GM23338 (cell line): ENCODE results near the gene SCGB3A2. TPM values are rescaled to one million over a fixed set of nuclear protein-coding genes. Genes with fewer than 3 reads are reported as not detected.

Source experiments
- ATAC-seq: fragments of 200-7000 bp; cut with Tn5 transposase; 3 replicates; pipeline ENCODE4 v1.9.1; 2020
- DNase-seq: peaks from one replicate; pipeline ENCODE4 v3.0.0-alpha.2; 2015; ENCODE audit warnings: low spot score
- H2AFZ ChIP-seq: fragments of 200-600 bp; sonication (generic); 2 replicates; pipeline ENCODE4 v1.8.0; 2016; ENCODE audit warnings: antibody characterized with exemption, mild to moderate bottlenecking, moderate library complexity
- H3F3A ChIP-seq: fragments of 200-600 bp; sonication (generic); replicated peaks from 2 replicates; pipeline ENCODE4 v1.8.0; 2017; ENCODE audit warnings: antibody characterized with exemption, mixed run types, low read depth
- H3K27ac ChIP-seq: fragments of 200-600 bp; sonication (generic); 2 replicates; pipeline ENCODE4 v1.6.1; 2016; ENCODE audit warnings: low read depth
- H3K27me3 ChIP-seq: fragments of 200-600 bp; sonication (generic); 2 replicates; pipeline ENCODE4 v1.8.0; 2016; ENCODE audit warnings: mild to moderate bottlenecking, mixed run types, moderate library complexity; ENCODE audit not compliant: insufficient read depth
- H3K36me3 ChIP-seq: fragments of 200-600 bp; sonication (generic); 2 replicates; pipeline ENCODE4 v1.8.0; 2016; ENCODE audit warnings: mild to moderate bottlenecking; ENCODE audit not compliant: insufficient read depth
- H3K4me1 ChIP-seq: fragments of 200-600 bp; sonication (generic); 2 replicates; pipeline ENCODE4 v1.8.0; 2016; ENCODE audit warnings: mild to moderate bottlenecking, moderate library complexity; ENCODE audit not compliant: insufficient read depth
- H3K4me2 ChIP-seq: fragments of 200-600 bp; sonication (generic); 2 replicates; pipeline ENCODE4 v1.7.1; 2017; ENCODE audit warnings: mixed run types
- H3K4me3 ChIP-seq: fragments of 200-600 bp; sonication (generic); 2 replicates; pipeline ENCODE4 v1.6.1; 2016; ENCODE audit warnings: mixed run types
- H3K79me2 ChIP-seq: fragments of 200-600 bp; sonication (generic); replicated peaks from 2 replicates; pipeline ENCODE4 v1.8.0; 2017; ENCODE audit warnings: mild to moderate bottlenecking; ENCODE audit not compliant: insufficient read depth
- H3K9me2 ChIP-seq: fragments of 200-600 bp; sonication (generic); 2 replicates; pipeline ENCODE4 v1.8.0; 2017; ENCODE audit not compliant: insufficient read depth
- H4K20me1 ChIP-seq: fragments of 200-600 bp; sonication (generic); replicated peaks from 2 replicates; pipeline ENCODE4 v1.8.0; 2017; ENCODE audit warnings: mild to moderate bottlenecking; ENCODE audit not compliant: insufficient read depth
- H3K27ac Mint-ChIP-seq: 2 replicates; pipeline ENCODE4 v1.8.0; 2020; ENCODE audit warnings: inconsistent platforms, mild to moderate bottlenecking, moderate library complexity, mixed read lengths
- H3K27me3 Mint-ChIP-seq: 3 replicates; pipeline ENCODE4 v1.8.0; 2022; ENCODE audit warnings: low read depth, mild to moderate bottlenecking, moderate library complexity, mixed read lengths, inconsistent platforms; ENCODE audit not compliant: insufficient read depth, poor library complexity
- H3K36me3 Mint-ChIP-seq: 3 replicates; pipeline ENCODE4 v1.8.0; 2021; ENCODE audit warnings: low read depth, mild to moderate bottlenecking, inconsistent platforms, moderate library complexity, mixed read lengths
- H3K4me1 Mint-ChIP-seq: 3 replicates; pipeline ENCODE4 v1.8.0; 2020; ENCODE audit warnings: mild to moderate bottlenecking, inconsistent platforms, mixed read lengths
- H3K4me3 Mint-ChIP-seq: 3 replicates; pipeline ENCODE4 v1.8.0; 2021; ENCODE audit warnings: moderate library complexity, mild to moderate bottlenecking, inconsistent platforms, mixed read lengths
- H3K9me3 Mint-ChIP-seq: 3 replicates; pipeline ENCODE4 v1.8.0; 2020; ENCODE audit warnings: moderate library complexity, mild to moderate bottlenecking, inconsistent platforms, mixed read lengths
- ETS1 ChIP-seq: IDR thresholded peaks from 2 replicates; pipeline ENCODE4 v1.6.1; 2016; ENCODE audit warnings: antibody characterized with exemption
- EZH2 ChIP-seq: fragments of 200-600 bp; sonication (generic); IDR thresholded peaks from one replicate; pipeline ENCODE4 v1.8.0; 2017; ENCODE audit warnings: antibody characterized with exemption, mild to moderate bottlenecking, low read depth; ENCODE audit not compliant: unreplicated experiment
- JUNB ChIP-seq: IDR thresholded peaks from one replicate; pipeline ENCODE4 v1.6.1; 2016; ENCODE audit warnings: antibody characterized with exemption; ENCODE audit not compliant: unreplicated experiment
- POLR2AphosphoS5 ChIP-seq: IDR thresholded peaks from 2 replicates; pipeline ENCODE4 v1.6.1; 2016; ENCODE audit warnings: antibody characterized with exemption, low read depth
- STAT1 ChIP-seq: IDR thresholded peaks from one replicate; pipeline ENCODE4 v1.6.1; 2016; ENCODE audit warnings: antibody characterized with exemption; ENCODE audit not compliant: unreplicated experiment
- ZNF331 ChIP-seq: fragments of 250-450 bp; sonication (Bioruptor Pico); IDR thresholded peaks from 2 replicates; pipeline ENCODE4 v1.5.0; 2020; ENCODE audit warnings: low read depth, mild to moderate bottlenecking, moderate library complexity
- polyA plus RNA-seq: library from polyadenylated mRNA; unstranded; fragments of >200 nt; fragmentation: Nextera tagmentation; extraction: Ambion mirVana; gene quantifications from 2 replicates; pipeline ENCODE4 v1.2.1, GENCODE V29; 2016
- total RNA-seq: library from RNA; depleted of rRNA; stranded (reverse); fragments of >200 nt; shearing (Covaris generic); gene quantifications from 2 replicates; pipeline ENCODE4 v1.2.3, GENCODE V29; 2014
- TF ChIP-seq, protein P1 (sequence below): fragments of 250-450 bp; sonication (Bioruptor Pico); IDR thresholded peaks from 2 replicates; pipeline ENCODE4 v1.5.0; 2020; ENCODE audit warnings: mild to moderate bottlenecking, moderate library complexity
- TF ChIP-seq, protein P2 (sequence below): IDR thresholded peaks from one replicate; pipeline ENCODE4 v1.6.1; 2018; ENCODE audit warnings: antibody characterized with exemption; ENCODE audit not compliant: unreplicated experiment

The SCGB3A2 gene
- total and polyA plus RNA-seq, 2 experiments from 2014 or later, result 36.1 to 256 TPM

- no peaks in the 10 kb centered on the region for H3K79me2 ChIP-seq
- no peak overlapping the region for H2AFZ ChIP-seq
- ATAC-seq, result no peak
- Mint-ChIP-seq H3K27me3 (peaks cover 2% of the 10 kb centered on the region), H3K4me3 (no peak overlapping the region), H3K9me3 (no peaks in the 10 kb centered on the region), H3K27ac (no peak overlapping the region), H3K36me3 (no peaks in the 10 kb centered on the region), H3K4me1 (peaks cover 6% of the 10 kb centered on the region)
- no peaks in the 10 kb centered on the region for H4K20me1 ChIP-seq
- no peaks in the 10 kb centered on the region for H3F3A ChIP-seq
- H3K4me1 ChIP-seq, result peaks cover 10% of the 10 kb centered on the region; the same call in 1 of the 2 replicates
- H3K4me2 ChIP-seq, result no peak overlapping the region
- TF ChIP-seq EZH2 (no peak), STAT1 (no peak), ZNF331 (no peak), POLR2AphosphoS5 (no peak)
- no peak for DNase-seq
- H3K27me3 ChIP-seq, result no peaks in the 10 kb centered on the region
- no peak overlapping the region for H3K4me3 ChIP-seq
- H3K9me2 ChIP-seq, result no peaks in the 10 kb centered on the region
- no peaks in the 10 kb centered on the region for H3K36me3 ChIP-seq
- H3K27ac ChIP-seq, result no peak overlapping the region
Measured at GRCh38 chr5:147904110-147904509, 25.6 kb downstream of the SCGB3A2 start.

DNA sequence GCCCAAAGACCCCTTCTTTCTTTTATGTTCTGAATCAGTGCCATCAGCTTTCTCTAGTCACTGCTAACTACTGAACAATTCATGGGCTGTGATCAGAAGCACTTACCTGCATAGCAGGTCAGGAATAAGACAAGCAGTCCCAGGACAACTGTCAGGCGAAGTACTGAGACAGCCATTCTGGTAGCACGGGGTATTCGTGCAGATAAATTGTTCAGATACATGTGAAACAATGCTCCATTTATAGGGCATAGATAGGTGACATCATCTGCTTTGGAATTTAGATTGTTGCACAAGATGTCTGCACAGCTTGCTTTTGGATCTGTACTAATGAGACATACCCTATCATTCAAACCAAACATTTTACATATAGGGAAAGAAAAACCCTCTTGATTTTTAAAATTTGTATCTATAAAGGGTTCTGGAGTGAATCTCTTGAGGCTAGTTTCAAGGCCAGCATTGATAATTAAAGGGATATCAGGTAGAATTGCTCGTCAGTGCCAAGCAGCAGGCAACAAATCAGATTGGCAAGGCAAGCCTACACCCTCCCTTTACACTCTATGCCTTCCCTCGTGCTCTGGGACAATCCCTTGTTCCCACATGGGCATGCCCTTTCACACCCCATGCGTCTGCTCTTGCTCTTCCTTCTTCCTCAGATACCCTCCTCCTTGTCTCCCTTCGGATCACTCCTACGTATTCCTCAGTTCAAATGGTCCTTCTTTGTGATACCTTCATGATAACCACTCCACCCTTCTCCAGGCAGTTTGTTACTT, 28.0 kb downstream of the SCGB3A2 start, which contains the start of gene C5orf46:
Gene C5orf46 (minus strand): TSS at position 213 of the 770 bp plus-strand sequence. CDS start 37 bp downstream, at position 176.
- Mint-ChIP-seq H3K27me3 (peaks cover 2% of the 10 kb centered on the region), H3K36me3 (no peaks in the 10 kb centered on the region), H3K9me3 (no peaks in the 10 kb centered on the region), H3K27ac (no peak within 1 kb of the TSS), H3K4me1 (peaks cover 5% of the 10 kb centered on the region), H3K4me3 (no peak within 1 kb of the TSS)
- 0 out of 2 replicates have a peak within 1 kb of the TSS, but pooled peaks have one; percentile 6 for H2AFZ ChIP-seq
- ATAC-seq (no peak), DNase-seq (no peak)
- no peak within 1 kb of the TSS for H3K4me2 ChIP-seq
- no peaks in the 10 kb centered on the region; the same call in 1 of the 2 replicates for H3K4me1 ChIP-seq
- H3K27ac ChIP-seq, result no peak within 1 kb of the TSS
- H3K79me2 ChIP-seq, result no peaks in the 10 kb centered on the region
- H3K36me3 ChIP-seq, result no peaks in the 10 kb centered on the region
- no peak within 1 kb of the TSS for H3K4me3 ChIP-seq
- H3K9me2 ChIP-seq, result no peaks in the 10 kb centered on the region
- H4K20me1 ChIP-seq, result no peaks in the 10 kb centered on the region
- no peaks in the 10 kb centered on the region for H3K27me3 ChIP-seq
- 0 out of 2 replicates have a peak, but pooled peaks cover 3% of the 10 kb centered on the region for H3F3A ChIP-seq
- TF ChIP-seq ETS1 (no peak), JUNB (no peak)
- TF ChIP-seq, protein P1, sequence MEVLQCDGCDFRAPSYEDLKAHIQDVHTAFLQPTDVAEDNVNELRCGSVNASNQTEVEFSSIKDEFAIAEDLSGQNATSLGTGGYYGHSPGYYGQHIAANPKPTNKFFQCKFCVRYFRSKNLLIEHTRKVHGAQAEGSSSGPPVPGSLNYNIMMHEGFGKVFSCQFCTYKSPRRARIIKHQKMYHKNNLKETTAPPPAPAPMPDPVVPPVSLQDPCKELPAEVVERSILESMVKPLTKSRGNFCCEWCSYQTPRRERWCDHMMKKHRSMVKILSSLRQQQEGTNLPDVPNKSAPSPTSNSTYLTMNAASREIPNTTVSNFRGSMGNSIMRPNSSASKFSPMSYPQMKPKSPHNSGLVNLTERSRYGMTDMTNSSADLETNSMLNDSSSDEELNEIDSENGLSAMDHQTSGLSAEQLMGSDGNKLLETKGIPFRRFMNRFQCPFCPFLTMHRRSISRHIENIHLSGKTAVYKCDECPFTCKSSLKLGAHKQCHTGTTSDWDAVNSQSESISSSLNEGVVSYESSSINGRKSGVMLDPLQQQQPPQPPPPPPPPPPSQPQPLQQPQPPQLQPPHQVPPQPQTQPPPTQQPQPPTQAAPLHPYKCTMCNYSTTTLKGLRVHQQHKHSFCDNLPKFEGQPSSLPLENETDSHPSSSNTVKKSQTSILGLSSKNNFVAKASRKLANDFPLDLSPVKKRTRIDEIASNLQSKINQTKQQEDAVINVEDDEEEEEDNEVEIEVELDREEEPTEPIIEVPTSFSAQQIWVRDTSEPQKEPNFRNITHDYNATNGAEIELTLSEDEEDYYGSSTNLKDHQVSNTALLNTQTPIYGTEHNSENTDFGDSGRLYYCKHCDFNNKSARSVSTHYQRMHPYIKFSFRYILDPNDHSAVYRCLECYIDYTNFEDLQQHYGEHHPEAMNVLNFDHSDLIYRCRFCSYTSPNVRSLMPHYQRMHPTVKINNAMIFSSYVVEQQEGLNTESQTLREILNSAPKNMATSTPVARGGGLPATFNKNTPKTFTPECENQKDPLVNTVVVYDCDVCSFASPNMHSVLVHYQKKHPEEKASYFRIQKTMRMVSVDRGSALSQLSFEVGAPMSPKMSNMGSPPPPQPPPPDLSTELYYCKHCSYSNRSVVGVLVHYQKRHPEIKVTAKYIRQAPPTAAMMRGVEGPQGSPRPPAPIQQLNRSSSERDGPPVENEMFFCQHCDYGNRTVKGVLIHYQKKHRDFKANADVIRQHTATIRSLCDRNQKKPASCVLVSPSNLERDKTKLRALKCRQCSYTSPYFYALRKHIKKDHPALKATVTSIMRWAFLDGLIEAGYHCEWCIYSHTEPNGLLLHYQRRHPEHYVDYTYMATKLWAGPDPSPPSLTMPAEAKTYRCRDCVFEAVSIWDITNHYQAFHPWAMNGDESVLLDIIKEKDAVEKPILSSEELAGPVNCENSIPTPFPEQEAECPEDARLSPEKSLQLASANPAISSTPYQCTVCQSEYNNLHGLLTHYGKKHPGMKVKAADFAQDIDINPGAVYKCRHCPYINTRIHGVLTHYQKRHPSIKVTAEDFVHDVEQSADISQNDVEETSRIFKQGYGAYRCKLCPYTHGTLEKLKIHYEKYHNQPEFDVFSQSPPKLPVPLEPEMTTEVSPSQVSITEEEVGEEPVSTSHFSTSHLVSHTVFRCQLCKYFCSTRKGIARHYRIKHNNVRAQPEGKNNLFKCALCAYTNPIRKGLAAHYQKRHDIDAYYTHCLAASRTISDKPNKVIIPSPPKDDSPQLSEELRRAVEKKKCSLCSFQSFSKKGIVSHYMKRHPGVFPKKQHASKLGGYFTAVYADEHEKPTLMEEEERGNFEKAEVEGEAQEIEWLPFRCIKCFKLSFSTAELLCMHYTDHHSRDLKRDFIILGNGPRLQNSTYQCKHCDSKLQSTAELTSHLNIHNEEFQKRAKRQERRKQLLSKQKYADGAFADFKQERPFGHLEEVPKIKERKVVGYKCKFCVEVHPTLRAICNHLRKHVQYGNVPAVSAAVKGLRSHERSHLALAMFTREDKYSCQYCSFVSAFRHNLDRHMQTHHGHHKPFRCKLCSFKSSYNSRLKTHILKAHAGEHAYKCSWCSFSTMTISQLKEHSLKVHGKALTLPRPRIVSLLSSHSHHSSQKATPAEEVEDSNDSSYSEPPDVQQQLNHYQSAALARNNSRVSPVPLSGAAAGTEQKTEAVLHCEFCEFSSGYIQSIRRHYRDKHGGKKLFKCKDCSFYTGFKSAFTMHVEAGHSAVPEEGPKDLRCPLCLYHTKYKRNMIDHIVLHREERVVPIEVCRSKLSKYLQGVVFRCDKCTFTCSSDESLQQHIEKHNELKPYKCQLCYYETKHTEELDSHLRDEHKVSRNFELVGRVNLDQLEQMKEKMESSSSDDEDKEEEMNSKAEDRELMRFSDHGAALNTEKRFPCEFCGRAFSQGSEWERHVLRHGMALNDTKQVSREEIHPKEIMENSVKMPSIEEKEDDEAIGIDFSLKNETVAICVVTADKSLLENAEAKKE, result no peak
- TF ChIP-seq, protein P2, sequence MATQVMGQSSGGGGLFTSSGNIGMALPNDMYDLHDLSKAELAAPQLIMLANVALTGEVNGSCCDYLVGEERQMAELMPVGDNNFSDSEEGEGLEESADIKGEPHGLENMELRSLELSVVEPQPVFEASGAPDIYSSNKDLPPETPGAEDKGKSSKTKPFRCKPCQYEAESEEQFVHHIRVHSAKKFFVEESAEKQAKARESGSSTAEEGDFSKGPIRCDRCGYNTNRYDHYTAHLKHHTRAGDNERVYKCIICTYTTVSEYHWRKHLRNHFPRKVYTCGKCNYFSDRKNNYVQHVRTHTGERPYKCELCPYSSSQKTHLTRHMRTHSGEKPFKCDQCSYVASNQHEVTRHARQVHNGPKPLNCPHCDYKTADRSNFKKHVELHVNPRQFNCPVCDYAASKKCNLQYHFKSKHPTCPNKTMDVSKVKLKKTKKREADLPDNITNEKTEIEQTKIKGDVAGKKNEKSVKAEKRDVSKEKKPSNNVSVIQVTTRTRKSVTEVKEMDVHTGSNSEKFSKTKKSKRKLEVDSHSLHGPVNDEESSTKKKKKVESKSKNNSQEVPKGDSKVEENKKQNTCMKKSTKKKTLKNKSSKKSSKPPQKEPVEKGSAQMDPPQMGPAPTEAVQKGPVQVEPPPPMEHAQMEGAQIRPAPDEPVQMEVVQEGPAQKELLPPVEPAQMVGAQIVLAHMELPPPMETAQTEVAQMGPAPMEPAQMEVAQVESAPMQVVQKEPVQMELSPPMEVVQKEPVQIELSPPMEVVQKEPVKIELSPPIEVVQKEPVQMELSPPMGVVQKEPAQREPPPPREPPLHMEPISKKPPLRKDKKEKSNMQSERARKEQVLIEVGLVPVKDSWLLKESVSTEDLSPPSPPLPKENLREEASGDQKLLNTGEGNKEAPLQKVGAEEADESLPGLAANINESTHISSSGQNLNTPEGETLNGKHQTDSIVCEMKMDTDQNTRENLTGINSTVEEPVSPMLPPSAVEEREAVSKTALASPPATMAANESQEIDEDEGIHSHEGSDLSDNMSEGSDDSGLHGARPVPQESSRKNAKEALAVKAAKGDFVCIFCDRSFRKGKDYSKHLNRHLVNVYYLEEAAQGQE, result no peak
